BLaER1 (cell line): Measurements from ENCODE around the gene NUP50.
A peak's percentile ranks its signal among the peaks of the same experiment; 100 is the strongest.

Source experiments
- H3K27ac ChIP-seq: shearing (Covaris generic); formaldehyde crosslinking; 2 replicates; pipeline ENCODE4 v1.8.1; 2022
- H3K27me3 ChIP-seq: shearing (Covaris generic); formaldehyde crosslinking; 2 replicates; pipeline ENCODE4 v1.8.1; 2022
- H3K36me3 ChIP-seq: shearing (Covaris generic); formaldehyde crosslinking; 2 replicates; pipeline ENCODE4 v1.8.1; 2022
- H3K4me1 ChIP-seq: shearing (Covaris generic); formaldehyde crosslinking; 2 replicates; pipeline ENCODE4 v1.8.1; 2022
- H3K4me2 ChIP-seq: shearing (Covaris generic); formaldehyde crosslinking; 2 replicates; pipeline ENCODE4 v1.8.1; 2022
- H3K4me3 ChIP-seq: shearing (Covaris generic); formaldehyde crosslinking; 2 replicates; pipeline ENCODE4 v1.8.1; 2022
- H3K9ac ChIP-seq: shearing (Covaris generic); formaldehyde crosslinking; 2 replicates; pipeline ENCODE4 v1.8.1; 2022
- H3K9me3 ChIP-seq: shearing (Covaris generic); formaldehyde crosslinking; 2 replicates; pipeline ENCODE4 v1.8.1; 2022
- H4K20me1 ChIP-seq: shearing (Covaris generic); formaldehyde crosslinking; 2 replicates; pipeline ENCODE4 v1.8.1; 2022
- Cebpa-rat ChIP-seq: shearing (Covaris generic); IDR thresholded peaks from 2 replicates; pipeline ENCODE4 v1.8.1; 2022

Gene NUP50

GRCh38 chr22:45235101-45235777, 71.5 kb downstream of the NUP50 start:
- Histone ChIP-seq H3K4me2 (peak overlapping the region; percentile 96), H3K4me1 (peaks cover 97% of the 10 kb centered on the region), H3K4me3 (peak overlapping the region; percentile 60), H3K9me3 (no peaks in the 10 kb centered on the region), H3K27ac (peak overlapping the region; percentile 92), H3K36me3 (peaks cover 24% of the 10 kb centered on the region), H3K27me3 (no peaks in the 10 kb centered on the region), H3K9ac (peak overlapping the region; percentile 72), H4K20me1 (peaks cover 75% of the 10 kb centered on the region)
- TF ChIP-seq Cebpa-rat: no peak

- Histone ChIP-seq H3K4me2 (peak overlapping the region; percentile 96), H3K36me3 (peaks cover 20% of the 10 kb centered on the region), H4K20me1 (peaks cover 76% of the 10 kb centered on the region), H3K4me3 (peak overlapping the region; percentile 60), H3K4me1 (peaks cover 91% of the 10 kb centered on the region), H3K27ac (peak overlapping the region; percentile 92), H3K27me3 (no peaks in the 10 kb centered on the region), H3K9me3 (no peaks in the 10 kb centered on the region), H3K9ac (peak overlapping the region; percentile 72)
- TF ChIP-seq Cebpa-rat: no peak
Measured at GRCh38 chr22:45235851-45236342, 72.2 kb downstream of the NUP50 start.

- no peak for TF ChIP-seq Cebpa-rat
- Histone ChIP-seq H3K36me3 (peaks cover 20% of the 10 kb centered on the region), H3K27ac (peak overlapping the region; percentile 92), H3K9me3 (no peaks in the 10 kb centered on the region), H3K9ac (peak overlapping the region; percentile 72), H4K20me1 (peaks cover 68% of the 10 kb centered on the region), H3K4me1 (peaks cover 90% of the 10 kb centered on the region), H3K4me2 (peak overlapping the region; percentile 96), H3K4me3 (no peak overlapping the region), H3K27me3 (no peaks in the 10 kb centered on the region)
Measured at GRCh38 chr22:45237065-45237990, 73.6 kb downstream of the NUP50 start.
